Lower leg skin (tissue), 3 donors: ENCODE data around the gene PWWP2A.

Experiments used
- CTCF ChIP-seq, 3 donors: fragments of 450-650 bp; IDR thresholded peaks; one replicate each; pipeline ENCODE4 v1.5.1; 2016; ENCODE audit warnings: antibody characterized with exemption in 3 of 3, mild to moderate bottlenecking in 3 of 3, moderate library complexity in 2 of 3
- POLR2A ChIP-seq, 2 donors: fragments of 450-650 bp; IDR thresholded peaks; one replicate each; pipeline ENCODE4 v1.6.1; 2016 to 2017; ENCODE audit warnings: antibody characterized with exemption in 2 of 2, mild to moderate bottlenecking in 1 of 2, moderate library complexity in 1 of 2

DNA sequence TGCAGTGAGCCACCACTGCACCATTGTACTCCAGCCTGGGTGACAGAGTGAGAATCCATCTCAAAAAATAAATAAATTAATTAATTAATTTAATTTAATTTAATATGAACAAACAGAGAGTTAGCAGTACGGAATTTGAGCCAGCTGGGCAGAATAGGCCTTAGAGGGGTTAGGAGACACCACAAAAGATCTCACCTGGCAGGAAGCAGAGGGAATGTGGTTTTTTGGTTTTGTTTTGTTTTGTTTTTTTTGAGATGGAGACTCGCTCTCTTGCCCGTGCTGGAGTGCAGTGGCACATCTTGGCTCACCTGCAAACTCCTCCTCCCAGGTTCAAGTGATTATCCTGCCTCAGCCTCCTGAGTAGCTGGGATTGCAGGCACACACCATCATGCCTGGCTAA, 31.8 kb upstream of the PWWP2A start:
- no peak for TF ChIP-seq CTCF (IDR thresholded peaks at IDR 0.05)
- no peak for TF ChIP-seq POLR2A (IDR thresholded peaks at IDR 0.05)
